GM20431 (cell line): ENCODE measurements around the gene FAM227B.
"Not testable (repeated sequence)": the region's sequence is repeated elsewhere in the genome, so short reads cannot be mapped to it uniquely, and the experiment has no call there.

ENCODE experiments used
- in situ Hi-C: fragments of 300-500 bp; cut with MseI, MboI; formaldehyde crosslinking; loops from one replicate; pipeline ENCODE4 v1.15.0; 2020; ENCODE audit warnings: low sequenced_read_pairs; ENCODE audit not compliant: unreplicated experiment

The FAM227B gene, protein sequence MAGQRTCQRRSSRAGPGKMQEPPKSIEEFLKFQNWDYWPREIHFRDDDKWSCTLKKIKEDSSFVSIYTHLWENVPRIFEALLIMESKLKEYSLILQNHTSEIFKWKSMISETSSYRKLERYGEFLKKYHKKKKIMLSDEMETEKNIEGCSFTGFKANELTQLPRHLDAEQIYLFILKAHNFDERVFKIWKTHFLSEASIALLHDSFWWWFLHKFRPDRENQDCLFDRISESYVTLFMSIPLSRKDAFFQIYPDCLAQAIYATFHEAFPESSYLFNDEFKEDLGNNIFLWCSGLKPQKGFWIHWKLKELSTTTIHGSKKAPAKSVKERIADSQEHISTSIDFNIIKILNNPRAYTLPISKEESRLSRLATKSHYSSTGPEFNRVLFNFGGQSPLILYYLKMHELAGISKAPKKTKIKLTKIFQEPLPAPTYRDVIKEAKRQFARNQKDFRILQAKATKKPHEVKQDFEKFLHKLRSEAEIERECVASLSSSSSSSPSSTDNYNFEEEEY

DNA sequence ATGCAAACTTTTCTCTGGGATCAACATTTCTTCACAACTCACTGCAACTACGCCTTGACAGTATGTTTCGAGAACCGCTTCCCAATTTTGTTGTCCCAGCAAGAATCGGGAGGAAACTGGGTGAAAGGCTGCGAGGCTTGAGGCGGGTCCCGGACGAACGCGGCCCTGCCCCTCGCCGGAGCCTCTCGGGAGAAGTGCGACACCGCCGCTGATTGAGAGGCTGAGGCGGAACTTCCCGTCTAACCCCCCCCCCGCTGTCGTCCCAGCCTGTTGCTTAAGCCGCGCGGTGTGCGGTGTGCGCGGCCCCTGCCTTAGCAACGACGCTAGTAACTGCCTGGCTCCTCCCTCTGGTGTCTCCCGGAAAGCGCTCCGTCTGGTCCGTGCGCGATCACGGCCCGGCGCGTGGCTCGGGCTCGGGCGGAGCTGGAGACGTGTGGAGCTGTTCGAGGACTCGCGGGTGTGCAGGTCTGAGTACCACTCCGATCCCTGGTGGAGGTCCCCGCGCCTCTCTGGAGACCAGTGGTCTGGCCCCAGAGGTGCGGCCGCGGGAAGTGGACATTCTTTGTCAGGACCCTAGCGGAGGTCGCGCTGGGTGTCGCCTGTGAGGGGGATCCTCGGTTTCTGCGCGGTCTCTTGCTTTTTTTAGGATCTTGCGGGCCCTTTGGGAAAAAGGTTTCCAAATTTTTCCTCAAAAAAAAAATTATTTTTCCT, at the start of gene FAM227B, which contains the start of gene DTWD1:
Gene FAM227B, minus strand, starts transcription at position 161 of the 711 bp plus-strand sequence. CDS start 5,647 bp downstream, outside the sequence.
Gene DTWD1, plus strand, starts transcription at position 391 of the 711 bp plus-strand sequence. CDS start 4,120 bp downstream, outside the sequence.
- in situ Hi-C loops: no loop called here

DNA sequence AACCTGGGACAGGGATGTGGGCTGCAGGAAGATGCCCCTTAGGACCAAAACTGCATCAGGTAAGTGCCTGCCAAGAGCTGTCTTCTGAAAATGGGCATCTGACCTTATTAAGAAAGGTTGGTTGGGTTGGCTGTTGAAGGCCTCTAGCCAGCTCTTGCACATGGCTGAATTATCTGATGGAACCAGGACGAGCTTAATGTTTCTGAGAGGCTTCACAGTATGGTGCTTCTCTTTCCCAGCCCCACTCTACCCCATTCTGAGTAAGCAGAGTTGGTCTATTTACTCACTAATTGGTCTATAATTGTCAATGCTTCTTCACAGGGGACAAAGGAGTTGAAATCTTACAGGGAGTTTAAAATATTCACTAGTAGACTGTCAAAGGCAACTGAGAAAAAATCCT, 48.7 kb upstream of the FAM227B start:
- in situ Hi-C loops: no loop called here

DNA sequence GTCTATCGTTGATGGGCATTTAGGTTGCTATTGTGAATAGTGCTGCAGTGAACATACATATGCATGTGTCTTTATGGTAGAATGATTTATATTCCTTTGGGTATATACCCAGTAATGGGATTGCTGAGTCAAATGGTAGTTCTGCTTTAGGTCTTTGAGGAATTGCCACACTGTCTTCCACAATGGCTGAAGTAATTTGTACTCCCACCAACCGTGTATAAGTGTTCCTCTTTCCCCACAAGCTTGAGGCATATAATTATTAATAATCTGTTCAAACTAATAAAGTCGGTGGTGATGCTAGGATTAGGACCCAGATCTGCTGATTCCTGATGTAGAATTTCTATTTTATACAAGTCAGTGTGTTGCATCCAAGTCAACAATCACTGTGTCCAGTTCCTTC, 45.9 kb upstream of the FAM227B start:
- in situ Hi-C loops: not testable (repeated sequence)

- in situ Hi-C loops: no loop called here
These were observed 44.1 kb upstream of the FAM227B start for GRCh38 chr15:49664716-49665115.

- in situ Hi-C loops: no loop called here
These were observed 36.1 kb upstream of the FAM227B start for GRCh38 chr15:49656734-49657133.

- in situ Hi-C loops: no loop called here
These were observed 32.3 kb upstream of the FAM227B start for GRCh38 chr15:49652922-49653321.

DNA sequence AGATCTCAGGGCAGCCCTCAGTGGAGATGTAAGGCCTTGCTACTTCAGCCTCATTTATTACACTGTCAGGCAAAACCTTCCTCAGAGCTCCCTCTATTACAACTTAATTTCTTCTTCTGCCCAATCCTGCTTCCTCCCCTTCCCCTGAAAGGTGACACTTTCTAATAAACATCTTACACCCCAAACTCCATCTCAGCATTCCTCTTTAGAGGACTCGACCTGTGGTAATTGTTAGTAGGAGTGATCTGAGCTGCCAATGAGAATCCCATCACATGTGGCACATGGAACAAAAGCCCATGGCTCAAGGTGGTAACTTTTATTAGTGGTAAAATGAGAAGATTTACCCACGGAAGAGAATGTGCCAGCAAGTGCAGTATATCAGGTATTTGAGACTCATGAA, 30.1 kb upstream of the FAM227B start:
- in situ Hi-C loops: no loop called here

- in situ Hi-C loops: no loop called here
These were observed 29.4 kb upstream of the FAM227B start for GRCh38 chr15:49649987-49650386.

GRCh38 chr15:49646891-49647290, 26.3 kb upstream of the FAM227B start:
- in situ Hi-C loops: no loop called here

DNA sequence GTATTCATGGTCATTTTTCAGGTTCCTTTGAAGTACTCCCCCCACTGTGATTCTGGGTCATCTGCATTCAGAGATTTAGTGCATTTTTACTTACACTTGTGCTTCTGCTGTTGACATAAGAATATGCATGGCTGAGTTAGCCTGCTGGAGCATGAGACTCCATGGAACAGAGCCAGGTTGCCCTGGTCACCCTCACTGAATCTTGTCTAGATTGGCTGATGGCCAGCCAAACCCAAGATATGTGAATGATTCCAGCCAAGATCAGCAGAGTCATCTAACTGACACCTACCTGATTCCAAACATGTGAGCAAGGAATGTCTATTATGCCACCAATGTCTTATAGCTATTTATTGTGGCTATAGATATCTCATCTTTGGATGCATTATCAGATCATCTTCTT, 25.3 kb upstream of the FAM227B start:
- in situ Hi-C loops: no loop called here

GRCh38 chr15:49645277-49645676, 24.7 kb upstream of the FAM227B start:
- in situ Hi-C loops: no loop called here

GRCh38 chr15:49644364-49644794, 23.8 kb upstream of the FAM227B start:
- in situ Hi-C loops: no loop called here

DNA sequence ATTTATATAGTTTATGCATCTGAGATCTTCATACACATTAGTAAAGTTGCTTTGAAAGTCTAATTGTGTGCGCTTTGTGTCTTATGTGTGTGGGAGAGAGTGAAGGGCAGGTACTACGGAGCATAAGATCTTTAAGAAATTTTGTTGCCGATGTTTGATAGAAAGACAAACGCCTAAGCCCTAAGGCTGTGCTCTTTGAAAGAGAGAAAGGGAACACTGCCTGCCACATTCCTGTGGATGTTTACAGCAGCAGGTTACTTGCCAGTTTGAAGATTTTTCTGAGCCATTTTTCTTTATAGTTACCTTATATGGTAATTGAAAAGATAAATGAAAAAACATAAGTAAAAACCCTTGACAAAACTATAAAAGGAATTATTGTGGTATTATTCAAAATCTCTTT, 17.2 kb upstream of the FAM227B start:
- in situ Hi-C loops: no loop called here

DNA sequence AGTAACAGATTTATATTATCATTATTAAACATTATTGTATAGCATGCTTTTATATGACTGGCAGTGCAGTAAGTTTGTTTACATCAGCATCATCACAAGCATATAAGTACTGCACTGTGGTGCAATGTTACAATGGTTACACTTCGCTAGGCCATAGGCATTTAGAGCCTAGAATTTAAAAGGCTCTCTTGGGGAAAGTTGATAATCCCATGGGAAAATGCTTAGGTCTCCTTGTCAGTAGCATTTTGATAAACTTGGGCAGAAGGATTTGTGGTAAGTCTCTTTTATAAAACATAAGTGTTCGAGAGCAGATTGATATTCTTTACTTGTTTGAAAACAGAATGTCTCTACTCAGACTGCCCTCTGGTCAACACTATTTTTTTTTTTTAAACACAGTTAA, 7.8 kb upstream of the FAM227B start:
- in situ Hi-C loops: no loop called here

GRCh38 chr15:49627407-49627877, 6.8 kb upstream of the FAM227B start:
- in situ Hi-C loops: no loop called here

- in situ Hi-C loops: no loop called here
These were observed 4.9 kb upstream of the FAM227B start for GRCh38 chr15:49625460-49626036.

DNA sequence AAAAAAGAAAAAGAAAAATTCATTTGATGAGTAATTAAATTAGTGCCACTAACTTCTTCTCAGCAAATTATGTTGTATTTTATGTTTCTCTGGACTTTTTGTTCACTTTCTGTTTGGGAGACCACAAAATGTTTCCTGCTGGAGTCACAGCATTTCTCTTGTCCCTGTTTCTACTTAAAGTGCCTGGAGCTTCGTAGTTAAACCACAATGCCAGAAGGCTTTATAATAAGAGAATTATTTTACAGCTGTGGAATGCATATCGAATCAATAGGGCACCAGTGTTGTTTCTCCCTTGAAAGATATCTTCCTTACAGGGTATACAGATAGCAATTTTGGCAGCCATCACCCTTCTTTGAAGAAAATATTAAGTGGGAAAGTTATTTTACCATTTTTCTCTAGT, 3.4 kb upstream of the FAM227B start:
- in situ Hi-C loops: no loop called here

GRCh38 chr15:49622561-49622960, 1.9 kb upstream of the FAM227B start:
- in situ Hi-C loops: no loop called here

- in situ Hi-C loops: no loop called here
These were observed 1.3 kb upstream of the FAM227B start for GRCh38 chr15:49621887-49622286.

DNA sequence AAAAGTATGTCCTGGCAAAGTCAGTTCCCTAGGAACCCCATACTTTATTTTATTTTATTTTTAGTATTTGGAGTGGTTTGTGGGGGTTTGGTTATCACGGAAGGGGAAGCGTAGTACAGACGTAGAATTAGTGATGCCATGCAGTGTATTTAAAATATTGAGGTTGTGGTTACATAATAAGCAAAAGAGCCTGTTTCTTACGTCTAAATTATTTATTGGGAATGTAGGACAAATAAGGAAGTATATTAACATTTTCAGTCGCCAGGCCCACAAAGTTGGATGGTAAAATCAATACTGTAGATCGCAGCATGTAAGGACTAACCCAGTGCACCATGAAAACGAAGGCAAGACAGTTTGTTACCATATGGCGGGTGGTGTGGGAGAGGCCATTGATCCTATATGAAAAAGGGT, 788 bp upstream of the FAM227B start:
- in situ Hi-C loops: no loop called here

- in situ Hi-C loops: no loop called here
These were observed 419 bp downstream of the FAM227B start for GRCh38 chr15:49620199-49620598.
